Neural progenitor cell (in vitro differentiated cells): ENCODE data around the gene MICAL2.

Experiments used
- EZH2 ChIP-seq: fragments of 200-600 bp; sonication (generic); IDR thresholded peaks from 2 replicates; pipeline ENCODE4 v1.6.1; 2017; ENCODE audit warnings: antibody characterized with exemption, mild to moderate bottlenecking, moderate library complexity
- EZH2phosphoT487 ChIP-seq: fragments of 200-600 bp; sonication (generic); IDR thresholded peaks from 2 replicates; pipeline ENCODE4 v1.6.1; 2017; ENCODE audit warnings: antibody characterized with exemption
- TF ChIP-seq, protein P1 (sequence below): fragments of 200-600 bp; sonication (generic); IDR thresholded peaks from 2 replicates; pipeline ENCODE4 v1.5.1; 2017; ENCODE audit warnings: antibody characterized with exemption, mild to moderate bottlenecking

GRCh38 chr11:12236744-12237101, 126.3 kb downstream of the MICAL2 start:
- TF ChIP-seq, protein P1, sequence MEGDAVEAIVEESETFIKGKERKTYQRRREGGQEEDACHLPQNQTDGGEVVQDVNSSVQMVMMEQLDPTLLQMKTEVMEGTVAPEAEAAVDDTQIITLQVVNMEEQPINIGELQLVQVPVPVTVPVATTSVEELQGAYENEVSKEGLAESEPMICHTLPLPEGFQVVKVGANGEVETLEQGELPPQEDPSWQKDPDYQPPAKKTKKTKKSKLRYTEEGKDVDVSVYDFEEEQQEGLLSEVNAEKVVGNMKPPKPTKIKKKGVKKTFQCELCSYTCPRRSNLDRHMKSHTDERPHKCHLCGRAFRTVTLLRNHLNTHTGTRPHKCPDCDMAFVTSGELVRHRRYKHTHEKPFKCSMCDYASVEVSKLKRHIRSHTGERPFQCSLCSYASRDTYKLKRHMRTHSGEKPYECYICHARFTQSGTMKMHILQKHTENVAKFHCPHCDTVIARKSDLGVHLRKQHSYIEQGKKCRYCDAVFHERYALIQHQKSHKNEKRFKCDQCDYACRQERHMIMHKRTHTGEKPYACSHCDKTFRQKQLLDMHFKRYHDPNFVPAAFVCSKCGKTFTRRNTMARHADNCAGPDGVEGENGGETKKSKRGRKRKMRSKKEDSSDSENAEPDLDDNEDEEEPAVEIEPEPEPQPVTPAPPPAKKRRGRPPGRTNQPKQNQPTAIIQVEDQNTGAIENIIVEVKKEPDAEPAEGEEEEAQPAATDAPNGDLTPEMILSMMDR, result no peak
- TF ChIP-seq EZH2 (no peak), EZH2phosphoT487 (no peak)
